Cardiac muscle cell (in vitro differentiated cells and primary cell): ENCODE data around the gene SMG1. TPM values are rescaled to one million over a fixed set of nuclear protein-coding genes. Genes with fewer than 3 reads are reported as not detected.

Experiments
- DNase-seq, 2 donors: peaks; one replicate each; pipeline versions ENCODE4 v3.0.0 to v3.0.0-alpha.2; 2010 to 2017; ENCODE audit warnings: low read depth in 1 of 2, low spot score in 1 of 2
- H3K27ac ChIP-seq: fragments of 200-600 bp; sonication (generic); 2 replicates; pipeline ENCODE4 v1.5.1; 2016
- H3K27me3 ChIP-seq: fragments of 200-600 bp; sonication (generic); 2 replicates; pipeline ENCODE4 v1.6.0; 2016; ENCODE audit warnings: control low read depth
- H3K36me3 ChIP-seq: fragments of 200-600 bp; sonication (generic); 2 replicates; pipeline ENCODE4 v1.5.1; 2016; ENCODE audit warnings: control low read depth
- H3K4me1 ChIP-seq: fragments of 200-600 bp; sonication (generic); 2 replicates; pipeline ENCODE4 v1.8.1; 2017; ENCODE audit warnings: low read depth, mild to moderate bottlenecking, mixed run types
- H3K4me3 ChIP-seq: fragments of 200-600 bp; sonication (generic); 2 replicates; pipeline ENCODE4 v1.5.1; 2016; ENCODE audit warnings: mild to moderate bottlenecking
- H3K9me3 ChIP-seq: fragments of 200-600 bp; sonication (generic); 2 replicates; pipeline ENCODE4 v1.5.1; 2017; ENCODE audit warnings: low read depth, mild to moderate bottlenecking, control low read depth
- polyA plus RNA-seq: library from polyadenylated mRNA; unstranded; fragments of >200 nt; fragmentation: Nextera tagmentation; extraction: Ambion mirVana; gene quantifications from 2 replicates; pipeline ENCODE4 v1.2.1, GENCODE V29; 2016
- total RNA-seq: library from RNA; depleted of rRNA; stranded (reverse); fragments of >200 nt; gene quantifications from 2 replicates; pipeline ENCODE4 v1.2.3, GENCODE V29; 2016
- TF ChIP-seq, protein P1 (sequence below): IDR thresholded peaks from 2 replicates; pipeline ENCODE4 v1.5.1; 2012; ENCODE audit warnings: low read depth, mild to moderate bottlenecking, low read length

SMG1 gene
- total and polyA plus RNA-seq, 2 experiments from 2014 or later: 8.2 to 30.1 TPM

DNA sequence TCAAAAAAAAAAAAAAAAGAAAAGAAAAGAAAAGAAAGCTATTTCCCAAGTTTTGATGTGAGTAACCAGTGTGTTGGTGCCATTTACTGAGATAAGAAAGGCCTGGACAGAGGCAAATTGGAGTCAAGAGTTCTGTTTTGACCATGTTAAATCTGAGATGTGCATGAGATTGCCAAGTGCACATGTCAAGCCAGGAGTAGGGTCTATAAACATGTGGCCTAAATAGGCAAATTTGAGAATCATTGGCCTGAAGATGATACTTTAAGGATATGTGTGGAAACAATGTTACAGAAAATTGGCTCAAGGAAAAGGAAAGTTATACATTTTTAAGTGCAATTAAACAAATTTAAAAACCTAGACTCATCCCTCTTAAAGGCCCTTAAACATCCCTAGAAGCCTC lies 15.3 kb upstream of the SMG1 start:
- DNase-seq: no peak
- Histone ChIP-seq H3K9me3 (no peaks in the 10 kb centered on the region), H3K27me3 (no peaks in the 10 kb centered on the region), H3K4me1 (no peaks in the 10 kb centered on the region), H3K27ac (no peak overlapping the region), H3K4me3 (no peak overlapping the region), H3K36me3 (no peaks in the 10 kb centered on the region)
- TF ChIP-seq, protein P1, sequence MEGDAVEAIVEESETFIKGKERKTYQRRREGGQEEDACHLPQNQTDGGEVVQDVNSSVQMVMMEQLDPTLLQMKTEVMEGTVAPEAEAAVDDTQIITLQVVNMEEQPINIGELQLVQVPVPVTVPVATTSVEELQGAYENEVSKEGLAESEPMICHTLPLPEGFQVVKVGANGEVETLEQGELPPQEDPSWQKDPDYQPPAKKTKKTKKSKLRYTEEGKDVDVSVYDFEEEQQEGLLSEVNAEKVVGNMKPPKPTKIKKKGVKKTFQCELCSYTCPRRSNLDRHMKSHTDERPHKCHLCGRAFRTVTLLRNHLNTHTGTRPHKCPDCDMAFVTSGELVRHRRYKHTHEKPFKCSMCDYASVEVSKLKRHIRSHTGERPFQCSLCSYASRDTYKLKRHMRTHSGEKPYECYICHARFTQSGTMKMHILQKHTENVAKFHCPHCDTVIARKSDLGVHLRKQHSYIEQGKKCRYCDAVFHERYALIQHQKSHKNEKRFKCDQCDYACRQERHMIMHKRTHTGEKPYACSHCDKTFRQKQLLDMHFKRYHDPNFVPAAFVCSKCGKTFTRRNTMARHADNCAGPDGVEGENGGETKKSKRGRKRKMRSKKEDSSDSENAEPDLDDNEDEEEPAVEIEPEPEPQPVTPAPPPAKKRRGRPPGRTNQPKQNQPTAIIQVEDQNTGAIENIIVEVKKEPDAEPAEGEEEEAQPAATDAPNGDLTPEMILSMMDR: no peak

DNA sequence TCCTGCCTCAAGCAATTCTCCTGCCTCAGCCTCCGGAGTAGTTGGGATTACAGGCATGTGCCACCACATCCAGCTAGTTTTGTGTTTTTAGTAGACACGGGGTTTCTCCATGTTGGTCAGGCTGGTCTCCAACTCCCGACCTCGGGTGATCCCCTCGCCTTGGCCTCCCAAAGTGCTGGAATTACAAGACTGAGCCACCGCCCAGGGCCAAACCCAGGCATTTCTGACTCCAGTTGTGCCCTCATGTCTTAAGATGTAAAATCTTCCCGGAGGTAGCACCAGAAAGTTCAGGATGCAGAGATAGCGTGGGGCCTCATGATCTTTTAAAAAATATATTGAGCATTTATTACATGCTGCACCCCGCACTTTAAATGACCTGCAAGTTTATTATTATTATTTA lies 12.8 kb upstream of the SMG1 start:
- TF ChIP-seq, protein P1: no peak
- H3K4me3 ChIP-seq: no peak overlapping the region
- H3K9me3 ChIP-seq: no peaks in the 10 kb centered on the region
- no peak overlapping the region for H3K27ac ChIP-seq
- DNase-seq: no peak
- no peaks in the 10 kb centered on the region for H3K4me1 ChIP-seq
- no peaks in the 10 kb centered on the region for H3K27me3 ChIP-seq
- H3K36me3 ChIP-seq: no peaks in the 10 kb centered on the region

DNA sequence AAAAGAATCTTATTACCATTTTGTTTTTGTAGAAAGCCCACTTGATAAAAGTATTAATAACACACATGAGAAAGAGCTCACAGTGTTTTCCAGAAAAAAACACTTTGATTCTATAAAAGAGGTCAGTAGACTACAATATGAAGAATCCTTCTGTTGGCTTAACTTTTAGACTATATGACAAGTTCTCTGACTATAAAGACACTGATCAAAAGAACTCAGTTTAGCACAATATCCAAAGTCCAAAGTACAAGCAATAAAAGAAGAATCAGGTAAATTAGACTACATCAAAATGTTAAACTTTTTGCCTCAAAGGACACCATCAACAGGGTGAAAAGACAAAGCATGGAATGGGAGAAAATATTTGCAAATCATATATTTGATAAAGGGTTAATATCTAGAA lies 11.2 kb upstream of the SMG1 start:
- no peak overlapping the region for H3K27ac ChIP-seq
- no peak overlapping the region for H3K4me3 ChIP-seq
- no peak for DNase-seq
- TF ChIP-seq, protein P1: no peak
- no peaks in the 10 kb centered on the region for H3K9me3 ChIP-seq
- no peaks in the 10 kb centered on the region for H3K27me3 ChIP-seq
- no peaks in the 10 kb centered on the region for H3K36me3 ChIP-seq
- peaks cover 9% of the 10 kb centered on the region for H3K4me1 ChIP-seq

DNA sequence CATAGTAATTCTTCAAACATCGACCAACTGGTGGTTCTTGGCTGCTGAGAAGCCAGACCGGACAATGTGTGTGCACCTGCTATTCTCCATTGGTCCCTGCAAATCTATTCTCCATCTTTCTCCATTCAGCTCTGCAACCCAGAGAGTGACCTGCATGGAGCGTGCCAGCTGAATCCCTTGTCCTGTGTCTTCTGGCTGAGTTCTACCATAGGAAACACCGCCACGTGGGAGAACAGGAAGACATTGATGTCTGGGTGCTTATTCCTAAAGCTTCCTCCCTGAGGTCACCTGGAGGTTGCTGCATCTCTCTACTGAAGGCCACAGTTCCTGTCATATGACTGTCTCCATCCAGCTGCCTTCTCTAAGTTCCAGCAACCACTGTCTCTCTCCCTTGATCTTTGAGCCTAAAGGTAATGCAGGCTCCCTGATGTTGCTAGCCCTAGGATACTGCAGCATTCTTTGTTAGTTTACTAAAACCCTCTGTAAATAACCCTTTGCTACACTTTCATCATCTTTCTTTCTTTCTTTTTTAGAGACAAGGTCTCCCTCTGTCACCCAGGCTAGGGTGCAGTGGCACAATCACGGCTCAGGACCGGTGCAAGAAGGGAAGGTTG lies 10.6 kb upstream of the SMG1 start:
- no peaks in the 10 kb centered on the region for H3K36me3 ChIP-seq
- no peaks in the 10 kb centered on the region for H3K9me3 ChIP-seq
- no peak overlapping the region for H3K27ac ChIP-seq
- DNase-seq: no peak
- no peaks in the 10 kb centered on the region for H3K27me3 ChIP-seq
- TF ChIP-seq, protein P1: no peak
- peaks cover 12% of the 10 kb centered on the region for H3K4me1 ChIP-seq
- H3K4me3 ChIP-seq: no peak overlapping the region

DNA sequence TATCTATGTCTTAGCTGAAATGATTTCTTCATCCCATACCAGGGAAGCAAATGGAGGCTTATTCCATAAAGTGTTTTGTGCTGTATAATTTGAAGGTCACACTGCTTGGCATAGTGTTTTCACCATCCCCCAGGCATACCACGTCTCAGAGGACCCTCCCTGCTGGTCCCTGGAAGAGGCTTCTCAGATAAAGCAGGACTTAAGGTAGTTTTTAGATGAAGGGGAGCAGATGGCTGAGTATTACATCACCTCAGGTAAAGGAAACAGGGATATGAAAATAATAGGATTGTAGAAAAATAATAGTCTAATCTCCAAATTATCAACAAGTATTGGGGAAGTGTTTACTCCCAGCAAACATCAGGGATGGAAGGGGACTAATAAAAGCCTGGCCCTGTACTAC lies 7.3 kb upstream of the SMG1 start:
- H3K4me1 ChIP-seq: peaks cover 12% of the 10 kb centered on the region
- no peak overlapping the region for H3K4me3 ChIP-seq
- no peaks in the 10 kb centered on the region for H3K36me3 ChIP-seq
- H3K27me3 ChIP-seq: no peaks in the 10 kb centered on the region
- no peak for DNase-seq
- TF ChIP-seq, protein P1: no peak
- H3K27ac ChIP-seq: no peak overlapping the region
- no peaks in the 10 kb centered on the region for H3K9me3 ChIP-seq
